Measurements from ENCODE around the gene LGI1. TPM values are rescaled to one million over a fixed set of nuclear protein-coding genes. Genes with fewer than 3 reads are reported as not detected.

LGI1 gene
- total RNA-seq: 1 to 10 TPM in 2 of 9 donors, under 1 TPM in 3, not detected in 4; 0.38 to 1.5 (median 0.81) TPM
- polyA plus RNA-seq: 1 to 10 TPM; 1.4 to 5.9 (median 5.0) TPM
- long read RNA-seq, donor 1: 0 reads
- long read RNA-seq, donor 2: 0 reads
- long read RNA-seq, donor 3: 0 reads
- long read RNA-seq, donor 4: 0 reads
- long read RNA-seq, donor 5: 0 reads
- long read RNA-seq, donor 6, partial matches to known transcripts: 1 of 5 reads
- long read RNA-seq, donor 6, other reads (novel, unspliced or antisense): 1 of 5 reads
- long read RNA-seq, donor 7: 0 reads
- long read RNA-seq, donor 8, partial matches to known transcripts: 0 of 2 reads
- long read RNA-seq, donor 8, other reads (novel, unspliced or antisense): 0 of 2 reads
- long read RNA-seq, donor 9: 0 reads
- long read RNA-seq, donor 10, partial matches to known transcripts: 0 of 1 reads
- long read RNA-seq, donor 10, other reads (novel, unspliced or antisense): 0 of 1 reads

GRCh38 chr10:93757801-93758507, at the start of gene LGI1:
TSS of gene LGI1 (plus strand) at chr10:93757936. CDS start at chr10:93758145, 209 bp downstream.
- intact Hi-C loops (cut with DNase I): no loop called here
- Histone ChIP-seq H3K27me3 (no peaks in the 10 kb centered on the region), H3K4me1 (replicated peaks in 1 of 2) (no peaks in the 10 kb centered on the region), H3K9me3 (replicated peaks in 1 of 3) (no peaks in the 10 kb centered on the region), H3K36me3 (replicated peaks in 1 of 2) (no peaks in the 10 kb centered on the region), H3K4me3 (peak within 1 kb of the TSS in 1 of 4 donors; percentile 20), H3K27ac (no peak within 1 kb of the TSS)
- TF ChIP-seq, protein P1, sequence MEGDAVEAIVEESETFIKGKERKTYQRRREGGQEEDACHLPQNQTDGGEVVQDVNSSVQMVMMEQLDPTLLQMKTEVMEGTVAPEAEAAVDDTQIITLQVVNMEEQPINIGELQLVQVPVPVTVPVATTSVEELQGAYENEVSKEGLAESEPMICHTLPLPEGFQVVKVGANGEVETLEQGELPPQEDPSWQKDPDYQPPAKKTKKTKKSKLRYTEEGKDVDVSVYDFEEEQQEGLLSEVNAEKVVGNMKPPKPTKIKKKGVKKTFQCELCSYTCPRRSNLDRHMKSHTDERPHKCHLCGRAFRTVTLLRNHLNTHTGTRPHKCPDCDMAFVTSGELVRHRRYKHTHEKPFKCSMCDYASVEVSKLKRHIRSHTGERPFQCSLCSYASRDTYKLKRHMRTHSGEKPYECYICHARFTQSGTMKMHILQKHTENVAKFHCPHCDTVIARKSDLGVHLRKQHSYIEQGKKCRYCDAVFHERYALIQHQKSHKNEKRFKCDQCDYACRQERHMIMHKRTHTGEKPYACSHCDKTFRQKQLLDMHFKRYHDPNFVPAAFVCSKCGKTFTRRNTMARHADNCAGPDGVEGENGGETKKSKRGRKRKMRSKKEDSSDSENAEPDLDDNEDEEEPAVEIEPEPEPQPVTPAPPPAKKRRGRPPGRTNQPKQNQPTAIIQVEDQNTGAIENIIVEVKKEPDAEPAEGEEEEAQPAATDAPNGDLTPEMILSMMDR (IDR thresholded peaks at IDR 0.05): no peak
- TF ChIP-seq POLR2A (IDR thresholded peaks at IDR 0.05): no peak
- WGBS, 4 donors: 29 to 34% (median 33%) methylated on average over 14 to 16 of the region's 16 CpGs
- peak in 1 of 7 donors; percentile 61 for DNase-seq

GRCh38 chr10:93710333-93710909, 47.3 kb upstream of the LGI1 start:
- no peaks in the 10 kb centered on the region for H3K4me1 ChIP-seq (replicated peaks in 1 of 2)
- no peak overlapping the region for H3K27ac ChIP-seq
- no peaks in the 10 kb centered on the region for H3K36me3 ChIP-seq (replicated peaks in 1 of 2)
- no peak overlapping the region for H3K4me3 ChIP-seq
- 57 to 70% (median 65%) methylated on average over 4 to 5 of the region's 5 CpGs for WGBS, 4 donors
- no peaks in the 10 kb centered on the region for H3K27me3 ChIP-seq
- no peaks in the 10 kb centered on the region for H3K9me3 ChIP-seq (replicated peaks in 1 of 3)
- TF ChIP-seq, protein P1 (IDR thresholded peaks at IDR 0.05): no peak
- TF ChIP-seq POLR2A (IDR thresholded peaks at IDR 0.05): no peak
- intact Hi-C loops (cut with DNase I): loop anchor here in 1 of 2 donors (10.0 kb wide), 1 partner anchor 94 kb away; no protein-coding TSS in a partner anchor
- no peak for DNase-seq

GRCh38 chr10:93711891-93712290, 45.8 kb upstream of the LGI1 start:
- Histone ChIP-seq H3K36me3 (replicated peaks in 1 of 2) (no peaks in the 10 kb centered on the region), H3K4me1 (replicated peaks in 1 of 2) (no peaks in the 10 kb centered on the region), H3K27ac (no peak overlapping the region), H3K4me3 (no peak overlapping the region), H3K27me3 (no peaks in the 10 kb centered on the region), H3K9me3 (replicated peaks in 1 of 3) (no peaks in the 10 kb centered on the region)
- intact Hi-C loops (cut with DNase I): loop anchor here in 1 of 2 donors (10.0 kb wide), 1 partner anchor 93 kb away; no protein-coding TSS in a partner anchor
- 64 to 87% (median 74%) methylated on average over 3 of the region's 3 CpGs for WGBS, 4 donors
- no peak for TF ChIP-seq POLR2A (IDR thresholded peaks at IDR 0.05)
- TF ChIP-seq, protein P1 (IDR thresholded peaks at IDR 0.05): no peak
- no peak for DNase-seq

DNA sequence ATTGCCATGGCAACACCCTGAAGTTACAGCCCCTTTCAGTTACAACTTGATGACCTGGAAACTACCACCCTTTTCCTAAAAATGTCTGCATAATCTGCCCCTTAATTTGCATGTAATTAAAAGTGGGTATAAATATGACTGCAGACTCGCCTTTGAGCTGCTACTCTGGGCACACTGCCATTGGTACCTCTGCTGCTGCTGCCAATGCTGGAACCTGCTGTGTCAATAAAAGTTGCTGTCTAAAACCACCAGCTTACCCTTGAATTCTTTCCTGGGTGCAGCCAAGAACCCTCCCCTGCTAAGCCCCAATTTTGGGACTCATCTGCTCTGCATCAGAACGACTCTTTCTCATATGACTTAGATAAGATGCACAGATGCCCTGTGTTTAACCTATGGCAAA, 45.1 kb upstream of the LGI1 start:
- Histone ChIP-seq H3K9me3 (replicated peaks in 1 of 3) (no peaks in the 10 kb centered on the region), H3K4me1 (replicated peaks in 1 of 2) (no peaks in the 10 kb centered on the region), H3K27ac (no peak overlapping the region), H3K36me3 (replicated peaks in 1 of 2) (no peaks in the 10 kb centered on the region), H3K4me3 (no peak overlapping the region), H3K27me3 (no peaks in the 10 kb centered on the region)
- DNase-seq: no peak
- TF ChIP-seq, protein P1 (IDR thresholded peaks at IDR 0.05): no peak
- TF ChIP-seq POLR2A (IDR thresholded peaks at IDR 0.05): no peak
- WGBS, 4 donors: 61 to 79% (median 68%) methylated on average over 2 of the region's 2 CpGs
- intact Hi-C loops (cut with DNase I): loop anchor here in 1 of 2 donors (10.0 kb wide), 1 partner anchor 92 kb away; no protein-coding TSS in a partner anchor
